Vagina (tissue), 2 donors: ENCODE measurements around the gene LSM5. TPM values are rescaled to one million over a fixed set of nuclear protein-coding genes. Genes with fewer than 3 reads are reported as not detected.

Experiments
- DNase-seq, 2 donors: peaks; one replicate each; pipeline ENCODE4 v3.0.0-alpha.2; 2017; ENCODE audit errors: extremely low spot score in 2 of 2
- H3K27ac ChIP-seq: fragments of 200-600 bp; sonication (generic); one replicate; pipeline ENCODE4 v1.5.1; 2019
- H3K27me3 ChIP-seq: fragments of 200-600 bp; sonication (generic); one replicate; pipeline ENCODE4 v1.5.1; 2019
- H3K36me3 ChIP-seq, 2 donors: fragments of 200-600 bp; sonication (generic); one replicate each; pipeline ENCODE4 v1.5.1; 2017 to 2019
- H3K4me1 ChIP-seq: fragments of 200-600 bp; sonication (generic); one replicate; pipeline ENCODE4 v1.5.1; 2019
- H3K4me3 ChIP-seq, 2 donors: fragments of 200-600 bp; sonication (generic); 1 replicate in 1 of 2; 2 replicates in 1 of 2; pipeline ENCODE4 v1.5.1; 2016 to 2019
- H3K9me3 ChIP-seq: fragments of 200-600 bp; sonication (generic); one replicate; pipeline ENCODE4 v1.5.1; 2019
- POLR2A ChIP-seq, 2 donors: fragments of 450-650 bp; IDR thresholded peaks; one replicate each; pipeline ENCODE4 v1.6.1; 2017; ENCODE audit warnings: antibody characterized with exemption in 2 of 2, mild to moderate bottlenecking in 2 of 2, moderate library complexity in 2 of 2
- POLR2AphosphoS5 ChIP-seq, 2 donors: sonication (generic); formaldehyde crosslinking; IDR thresholded peaks; one replicate each; pipeline ENCODE4 v1.9.0; 2017; ENCODE audit warnings: antibody characterized with exemption in 2 of 2, mild to moderate bottlenecking in 2 of 2, low read depth in 1 of 2; ENCODE audit not compliant: insufficient read depth in 1 of 2
- intact Hi-C: fragments of 100-400 bp; cut with DNase I; formaldehyde crosslinking; loops from one replicate; pipeline ENCODE4 v1.15.1; 2023
- total RNA-seq: library from RNA; depleted of rRNA; stranded (reverse); fragments of >200 nt; gene quantifications from one replicate; pipeline ENCODE4 v1.2.3, GENCODE V29; 2016
- TF ChIP-seq, protein P1 (sequence below), 3 experiments: fragments of 450-650 bp in 2 of 3; fragments of 200-600 bp in 1 of 3; sonication (generic) in 1 of 3; IDR thresholded peaks; one replicate each; pipeline ENCODE4 v1.5.1; 2017 to 2019; ENCODE audit warnings: antibody characterized with exemption in 3 of 3, mild to moderate bottlenecking in 2 of 3, moderate library complexity in 2 of 3

LSM5 gene
- total RNA-seq, 1 donor from 2014 or later: 31.9 TPM

- intact Hi-C loops: no loop called here
- H3K4me1 ChIP-seq: peaks cover 28% of the 10 kb centered on the region
- no peak overlapping the region for H3K27ac ChIP-seq
- no peaks in the 10 kb centered on the region for H3K27me3 ChIP-seq
- no peaks in the 10 kb centered on the region for H3K36me3 ChIP-seq
- TF ChIP-seq, protein P1, sequence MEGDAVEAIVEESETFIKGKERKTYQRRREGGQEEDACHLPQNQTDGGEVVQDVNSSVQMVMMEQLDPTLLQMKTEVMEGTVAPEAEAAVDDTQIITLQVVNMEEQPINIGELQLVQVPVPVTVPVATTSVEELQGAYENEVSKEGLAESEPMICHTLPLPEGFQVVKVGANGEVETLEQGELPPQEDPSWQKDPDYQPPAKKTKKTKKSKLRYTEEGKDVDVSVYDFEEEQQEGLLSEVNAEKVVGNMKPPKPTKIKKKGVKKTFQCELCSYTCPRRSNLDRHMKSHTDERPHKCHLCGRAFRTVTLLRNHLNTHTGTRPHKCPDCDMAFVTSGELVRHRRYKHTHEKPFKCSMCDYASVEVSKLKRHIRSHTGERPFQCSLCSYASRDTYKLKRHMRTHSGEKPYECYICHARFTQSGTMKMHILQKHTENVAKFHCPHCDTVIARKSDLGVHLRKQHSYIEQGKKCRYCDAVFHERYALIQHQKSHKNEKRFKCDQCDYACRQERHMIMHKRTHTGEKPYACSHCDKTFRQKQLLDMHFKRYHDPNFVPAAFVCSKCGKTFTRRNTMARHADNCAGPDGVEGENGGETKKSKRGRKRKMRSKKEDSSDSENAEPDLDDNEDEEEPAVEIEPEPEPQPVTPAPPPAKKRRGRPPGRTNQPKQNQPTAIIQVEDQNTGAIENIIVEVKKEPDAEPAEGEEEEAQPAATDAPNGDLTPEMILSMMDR (IDR thresholded peaks at IDR 0.05): no peak
- no peak for TF ChIP-seq POLR2A (IDR thresholded peaks at IDR 0.05)
- no peak for TF ChIP-seq POLR2AphosphoS5 (IDR thresholded peaks at IDR 0.05; ENCODE audit: insufficient read depth in 1 of 2, low read depth in 1 of 2)
- H3K9me3 ChIP-seq: no peaks in the 10 kb centered on the region
- no peak overlapping the region for H3K4me3 ChIP-seq
- no peak for DNase-seq
These were observed 45.1 kb upstream of the LSM5 start for GRCh38 chr7:32535162-32535702.

GRCh38 chr7:32533276-32534029 lies 43.3 kb upstream of the LSM5 start:
- no peak overlapping the region for H3K4me3 ChIP-seq
- intact Hi-C loops: no loop called here
- peaks cover 28% of the 10 kb centered on the region for H3K4me1 ChIP-seq
- no peaks in the 10 kb centered on the region for H3K9me3 ChIP-seq
- H3K27ac ChIP-seq: no peak overlapping the region
- H3K36me3 ChIP-seq: no peaks in the 10 kb centered on the region
- TF ChIP-seq, protein P1 (IDR thresholded peaks at IDR 0.05): no peak
- no peak for TF ChIP-seq POLR2AphosphoS5 (IDR thresholded peaks at IDR 0.05; ENCODE audit: insufficient read depth in 1 of 2, low read depth in 1 of 2)
- TF ChIP-seq POLR2A (IDR thresholded peaks at IDR 0.05): no peak
- no peaks in the 10 kb centered on the region for H3K27me3 ChIP-seq
- no peak for DNase-seq

GRCh38 chr7:32532716-32533115 lies 42.5 kb upstream of the LSM5 start:
- Histone ChIP-seq H3K27me3 (no peaks in the 10 kb centered on the region), H3K36me3 (no peaks in the 10 kb centered on the region), H3K4me1 (peaks cover 28% of the 10 kb centered on the region), H3K27ac (no peak overlapping the region), H3K9me3 (no peaks in the 10 kb centered on the region), H3K4me3 (no peak overlapping the region)
- no peak for DNase-seq
- TF ChIP-seq POLR2AphosphoS5 (IDR thresholded peaks at IDR 0.05; ENCODE audit: insufficient read depth in 1 of 2, low read depth in 1 of 2) (no peak), POLR2A (IDR thresholded peaks at IDR 0.05) (no peak)
- TF ChIP-seq, protein P1 (IDR thresholded peaks at IDR 0.05): no peak
- intact Hi-C loops: no loop called here

DNA sequence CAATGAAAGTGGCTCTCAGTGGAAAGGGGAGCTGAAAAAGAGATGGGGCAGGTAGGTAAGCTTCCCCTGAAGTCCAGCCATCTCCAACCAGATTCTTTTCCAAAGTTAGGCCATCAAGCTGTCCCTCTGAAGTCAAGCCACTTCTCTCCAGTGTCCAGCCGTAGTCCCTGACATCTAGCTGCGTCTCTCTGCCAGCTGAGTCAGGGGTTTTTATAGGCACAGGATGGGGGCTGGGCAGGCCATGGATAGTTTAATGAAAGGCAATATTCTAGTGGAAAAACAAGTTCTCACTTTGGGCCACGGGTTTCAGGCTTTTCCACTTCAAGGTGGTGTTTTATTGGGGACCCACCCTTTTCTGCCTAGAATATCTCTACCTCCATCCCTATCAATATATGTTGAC lies 41.9 kb upstream of the LSM5 start:
- Histone ChIP-seq H3K9me3 (no peaks in the 10 kb centered on the region), H3K27ac (no peak overlapping the region), H3K4me1 (peaks cover 27% of the 10 kb centered on the region), H3K27me3 (no peaks in the 10 kb centered on the region), H3K4me3 (no peak overlapping the region), H3K36me3 (no peaks in the 10 kb centered on the region)
- TF ChIP-seq POLR2A (IDR thresholded peaks at IDR 0.05) (no peak), POLR2AphosphoS5 (IDR thresholded peaks at IDR 0.05; ENCODE audit: insufficient read depth in 1 of 2, low read depth in 1 of 2) (no peak)
- TF ChIP-seq, protein P1 (IDR thresholded peaks at IDR 0.05): no peak
- intact Hi-C loops: no loop called here
- DNase-seq: no peak

- H3K27ac ChIP-seq: no peak overlapping the region
- intact Hi-C loops: no loop called here
- no peaks in the 10 kb centered on the region for H3K27me3 ChIP-seq
- TF ChIP-seq, protein P1 (IDR thresholded peaks at IDR 0.05): no peak
- TF ChIP-seq POLR2AphosphoS5 (IDR thresholded peaks at IDR 0.05; ENCODE audit: insufficient read depth in 1 of 2, low read depth in 1 of 2) (no peak), POLR2A (IDR thresholded peaks at IDR 0.05) (no peak)
- peaks cover 21% of the 10 kb centered on the region for H3K4me1 ChIP-seq
- no peaks in the 10 kb centered on the region for H3K36me3 ChIP-seq
- no peaks in the 10 kb centered on the region for H3K9me3 ChIP-seq
- no peak for DNase-seq
- H3K4me3 ChIP-seq: no peak overlapping the region
These were observed 41.2 kb upstream of the LSM5 start for GRCh38 chr7:32531402-32531801.
